Measurements from ENCODE around the gene LRCH3. TPM values are rescaled to one million over a fixed set of nuclear protein-coding genes. Genes with fewer than 3 reads are reported as not detected.

The LRCH3 gene
- polyA plus RNA-seq, 3 donors: 4.1 to 19.4 (median 7.4) TPM

DNA sequence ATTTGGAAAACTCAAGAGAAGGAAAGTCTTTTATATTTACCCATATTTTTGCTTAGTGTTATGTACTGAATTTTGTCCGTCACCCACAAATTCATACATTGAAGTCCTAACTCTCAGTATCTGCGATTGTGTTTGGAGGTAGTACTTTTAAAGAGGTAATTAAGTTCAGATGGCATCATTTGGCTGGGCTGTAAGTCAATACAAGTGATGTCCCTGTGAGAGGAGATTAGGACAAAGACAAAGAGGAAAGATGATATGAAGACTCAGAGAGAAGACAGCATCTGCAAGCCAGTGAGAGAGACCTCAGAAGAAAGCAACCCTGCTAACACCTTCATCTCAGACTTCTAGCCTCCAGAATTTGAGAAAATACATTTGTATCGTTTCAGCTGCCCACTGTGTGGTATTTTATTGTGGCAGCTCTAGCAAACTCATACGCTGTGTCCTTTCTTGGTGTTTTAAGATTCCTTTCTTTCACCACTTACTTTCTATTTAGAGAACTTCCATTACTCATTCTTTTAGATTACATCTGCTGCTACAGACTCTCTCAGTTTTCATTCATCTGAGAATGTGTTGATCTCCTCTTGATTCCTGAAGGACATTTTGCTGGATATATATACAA, 17.0 kb downstream of the LRCH3 start:
- no peaks in the 10 kb centered on the region for H3K27me3 Mint-ChIP-seq (ENCODE audit: low read depth in 3 of 3)
- DNase-seq: no peak
- H3K27ac Mint-ChIP-seq: no peak overlapping the region
- H4K20me1 ChIP-seq (ENCODE audit: insufficient read depth, low read length): peaks cover 89% of the 10 kb centered on the region
- peaks cover 16% of the 10 kb centered on the region for H3K4me1 Mint-ChIP-seq
- no peaks in the 10 kb centered on the region for H3K4me1 ChIP-seq (ENCODE audit: control insufficient read depth in 1 of 2, insufficient read depth in 2 of 2, low read length in 2 of 2)
- TF ChIP-seq, protein P1, sequence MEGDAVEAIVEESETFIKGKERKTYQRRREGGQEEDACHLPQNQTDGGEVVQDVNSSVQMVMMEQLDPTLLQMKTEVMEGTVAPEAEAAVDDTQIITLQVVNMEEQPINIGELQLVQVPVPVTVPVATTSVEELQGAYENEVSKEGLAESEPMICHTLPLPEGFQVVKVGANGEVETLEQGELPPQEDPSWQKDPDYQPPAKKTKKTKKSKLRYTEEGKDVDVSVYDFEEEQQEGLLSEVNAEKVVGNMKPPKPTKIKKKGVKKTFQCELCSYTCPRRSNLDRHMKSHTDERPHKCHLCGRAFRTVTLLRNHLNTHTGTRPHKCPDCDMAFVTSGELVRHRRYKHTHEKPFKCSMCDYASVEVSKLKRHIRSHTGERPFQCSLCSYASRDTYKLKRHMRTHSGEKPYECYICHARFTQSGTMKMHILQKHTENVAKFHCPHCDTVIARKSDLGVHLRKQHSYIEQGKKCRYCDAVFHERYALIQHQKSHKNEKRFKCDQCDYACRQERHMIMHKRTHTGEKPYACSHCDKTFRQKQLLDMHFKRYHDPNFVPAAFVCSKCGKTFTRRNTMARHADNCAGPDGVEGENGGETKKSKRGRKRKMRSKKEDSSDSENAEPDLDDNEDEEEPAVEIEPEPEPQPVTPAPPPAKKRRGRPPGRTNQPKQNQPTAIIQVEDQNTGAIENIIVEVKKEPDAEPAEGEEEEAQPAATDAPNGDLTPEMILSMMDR (IDR thresholded peaks at IDR 0.05): no peak
- H3K36me3 Mint-ChIP-seq: peaks cover 9 to 11% of the 10 kb centered on the region in 2 donors
- H3K4me3 ChIP-seq (replicated peaks in 1 of 3; ENCODE audit: low read depth in 2 of 3, low read length in 3 of 3): no peak overlapping the region
- peaks cover 80% of the 10 kb centered on the region for H3K79me2 ChIP-seq (ENCODE audit: insufficient read depth, low read length)
- H3K36me3 ChIP-seq (replicated peaks in 1 of 2; ENCODE audit: control insufficient read depth in 1 of 2, insufficient read depth in 2 of 2, low read length in 2 of 2): peaks cover 0 to 6% of the 10 kb centered on the region in 2 donors
- no peaks in the 10 kb centered on the region for H3K27me3 ChIP-seq (ENCODE audit: control insufficient read depth in 2 of 2, insufficient read depth in 2 of 2, low read length in 2 of 2)
- no peaks in the 10 kb centered on the region for H3K9me3 Mint-ChIP-seq
- H3K9me3 ChIP-seq (replicated peaks in 1 of 2; ENCODE audit: control insufficient read depth in 1 of 2, insufficient read depth in 1 of 2, low read length in 2 of 2): no peaks in the 10 kb centered on the region
- H3K4me3 Mint-ChIP-seq: no peak overlapping the region
- no peak overlapping the region for H3K9ac ChIP-seq (ENCODE audit: insufficient read depth, low read length, poor library complexity, severe bottlenecking)
- intact Hi-C loops (cut with micrococcal nuclease): no loop called here
- WGBS (ENCODE audit: insufficient coverage): 100% methylated on average over 1 of the region's 4 CpGs
- H3K4me2 ChIP-seq (replicated peaks; ENCODE audit: extremely low read depth, low read length, poor library complexity, severe bottlenecking): no peak overlapping the region
- no peak overlapping the region for H3K27ac ChIP-seq (ENCODE audit: low read depth in 1 of 2, low read length in 2 of 2)
- no peak overlapping the region for H2AFZ ChIP-seq (ENCODE audit: insufficient read depth, low read depth, low read length, poor library complexity, severe bottlenecking)

DNA sequence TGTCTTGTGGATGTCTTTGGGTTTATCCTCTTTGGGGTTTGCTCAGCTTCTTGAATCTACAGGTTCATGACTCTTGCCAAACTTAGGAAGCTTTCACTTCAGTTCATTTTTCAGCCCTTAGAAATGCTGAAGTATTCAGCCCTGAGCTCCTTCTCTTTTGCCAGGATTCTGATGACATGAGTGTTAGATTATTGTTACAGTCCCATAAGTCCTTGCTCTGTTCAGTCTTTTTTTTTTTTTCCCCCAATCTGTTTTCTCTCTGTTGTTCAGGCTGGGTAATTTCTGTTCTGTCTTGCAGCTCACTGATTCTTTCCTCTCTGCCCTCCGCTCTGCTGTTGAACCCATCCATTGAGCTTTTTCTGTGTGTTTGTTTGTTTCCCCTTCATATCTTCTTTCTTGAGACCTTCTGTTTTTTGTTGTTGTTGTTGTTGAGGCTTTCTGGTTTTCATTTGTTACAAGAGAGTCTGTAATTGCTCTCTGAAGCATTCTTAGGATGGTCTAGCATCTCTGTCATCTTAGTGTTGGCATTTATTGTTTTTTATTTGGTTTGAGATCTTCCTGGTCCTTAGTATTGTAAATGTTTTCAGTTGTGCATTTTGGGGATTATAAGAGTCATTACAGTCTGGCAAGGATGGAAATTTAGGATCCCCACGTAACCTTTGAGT, 18.4 kb downstream of the LRCH3 start:
- H3K4me1 Mint-ChIP-seq: peaks cover 15% of the 10 kb centered on the region
- H3K4me1 ChIP-seq (ENCODE audit: control insufficient read depth in 1 of 2, insufficient read depth in 2 of 2, low read length in 2 of 2): no peaks in the 10 kb centered on the region
- no peaks in the 10 kb centered on the region for H3K27me3 Mint-ChIP-seq (ENCODE audit: low read depth in 3 of 3)
- H3K27me3 ChIP-seq (ENCODE audit: control insufficient read depth in 2 of 2, insufficient read depth in 2 of 2, low read length in 2 of 2): no peaks in the 10 kb centered on the region
- H3K36me3 ChIP-seq (replicated peaks in 1 of 2; ENCODE audit: control insufficient read depth in 1 of 2, insufficient read depth in 2 of 2, low read length in 2 of 2): peaks cover 0 to 9% of the 10 kb centered on the region in 2 donors
- DNase-seq: no peak
- H3K9me3 ChIP-seq (replicated peaks in 1 of 2; ENCODE audit: control insufficient read depth in 1 of 2, insufficient read depth in 1 of 2, low read length in 2 of 2): no peaks in the 10 kb centered on the region
- H3K9ac ChIP-seq (ENCODE audit: insufficient read depth, low read length, poor library complexity, severe bottlenecking): no peak overlapping the region
- H2AFZ ChIP-seq (ENCODE audit: insufficient read depth, low read depth, low read length, poor library complexity, severe bottlenecking): no peak overlapping the region
- H3K4me3 Mint-ChIP-seq: no peak overlapping the region
- peaks cover 77% of the 10 kb centered on the region for H3K79me2 ChIP-seq (ENCODE audit: insufficient read depth, low read length)
- H3K36me3 Mint-ChIP-seq: peaks cover 12 to 17% of the 10 kb centered on the region in 2 donors
- TF ChIP-seq, protein P1 (IDR thresholded peaks at IDR 0.05): no peak
- WGBS (ENCODE audit: insufficient coverage): no CpG with 5 or more reads among the region's 2 CpGs
- H3K27ac ChIP-seq (ENCODE audit: low read depth in 1 of 2, low read length in 2 of 2): peak overlapping the region in 1 of 2 donors; percentile 14
- H3K4me3 ChIP-seq (replicated peaks in 1 of 3; ENCODE audit: low read depth in 2 of 3, low read length in 3 of 3): no peak overlapping the region
- H4K20me1 ChIP-seq (ENCODE audit: insufficient read depth, low read length): peaks cover 86% of the 10 kb centered on the region
- H3K4me2 ChIP-seq (replicated peaks; ENCODE audit: extremely low read depth, low read length, poor library complexity, severe bottlenecking): no peak overlapping the region
- intact Hi-C loops (cut with micrococcal nuclease): no loop called here
- peak overlapping the region in 3 of 7 donors; percentile 2 to 43 (median 32) for H3K27ac Mint-ChIP-seq
- H3K9me3 Mint-ChIP-seq: peaks cover 0 to 2% (median 0%) of the 10 kb centered on the region in 7 donors
